PC-9 (cell line): ENCODE measurements around the gene CD22. TPM values are rescaled to one million over a fixed set of nuclear protein-coding genes. Genes with fewer than 3 reads are reported as not detected.
"Not testable (repeated sequence)": the region's sequence is repeated elsewhere in the genome, so short reads cannot be mapped to it uniquely, and the experiment has no call there.

ENCODE experiments used
- BruUV-seq: library from RNA; stranded (reverse); fragments of 400-500 nt; replicated peaks from 2 replicates; lab custom pipeline; 2021; lab: Mats Ljungman, UMichigan
- CTCF ChIA-PET: fragments of 300-600 bp; sonication (Branson Sonifier 250); formaldehyde crosslinking; loops from one replicate; lab custom pipeline; 2022; ENCODE audit warnings: antibody characterized with exemption; lab: Charles Lee
- POLR2A ChIA-PET: fragments of 300-600 bp; sonication (Branson Sonifier 250); formaldehyde crosslinking; loops from one replicate; lab custom pipeline; 2022; ENCODE audit warnings: antibody characterized with exemption; ENCODE audit not compliant: unreplicated experiment; lab: Charles Lee
- DNase-seq, 2 experiments: peaks; one replicate each; pipeline versions ENCODE4 v3.0.0 to v3.0.0-alpha.2; 2015 to 2022; ENCODE audit warnings: mixed read lengths in 1 of 2
- H2AFZ ChIP-seq: fragments of 200-600 bp; sonication (generic); 2 replicates; pipeline ENCODE4 v1.8.1; 2017; ENCODE audit warnings: antibody characterized with exemption
- H3F3A ChIP-seq: fragments of 200-600 bp; sonication (generic); 2 replicates; pipeline ENCODE4 v1.8.1; 2017; ENCODE audit warnings: antibody characterized with exemption, mild to moderate bottlenecking, low read depth; ENCODE audit not compliant: insufficient read depth
- H3K27ac ChIP-seq: fragments of 200-600 bp; sonication (generic); 2 replicates; pipeline ENCODE4 v1.6.1; 2016; ENCODE audit warnings: mixed run types
- H3K27me3 ChIP-seq: fragments of 200-600 bp; sonication (generic); 2 replicates; pipeline ENCODE4 v1.6.1; 2016; ENCODE audit warnings: low read depth, mixed run types; ENCODE audit not compliant: insufficient read depth
- H3K36me3 ChIP-seq: fragments of 200-600 bp; sonication (generic); 2 replicates; pipeline ENCODE4 v1.6.1; 2016; ENCODE audit warnings: low read depth, mixed run types
- H3K4me1 ChIP-seq: fragments of 200-600 bp; sonication (generic); replicated peaks from 2 replicates; pipeline ENCODE4 v1.6.1; 2016; ENCODE audit warnings: mixed run types; ENCODE audit not compliant: insufficient read depth
- H3K4me2 ChIP-seq: fragments of 200-600 bp; sonication (generic); 2 replicates; pipeline ENCODE4 v1.6.1; 2017; ENCODE audit warnings: mixed run types
- H3K4me3 ChIP-seq: fragments of 200-600 bp; sonication (generic); 2 replicates; pipeline ENCODE4 v1.6.1; 2016; ENCODE audit warnings: mixed run types
- H3K79me2 ChIP-seq: fragments of 200-600 bp; sonication (generic); 2 replicates; pipeline ENCODE4 v1.6.1; 2017; ENCODE audit warnings: low read depth, mixed run types
- H3K9me2 ChIP-seq: fragments of 200-600 bp; sonication (generic); 2 replicates; pipeline ENCODE4 v1.8.1; 2017; ENCODE audit warnings: mild to moderate bottlenecking; ENCODE audit not compliant: insufficient read depth
- H3K9me3 ChIP-seq: fragments of 200-600 bp; sonication (generic); 2 replicates; pipeline ENCODE4 v1.8.1; 2016; ENCODE audit warnings: low read depth; ENCODE audit not compliant: insufficient read depth
- H4K20me1 ChIP-seq: fragments of 200-600 bp; sonication (generic); 2 replicates; pipeline ENCODE4 v1.8.1; 2017; ENCODE audit not compliant: insufficient read depth
- CTCF ChIP-seq: fragments of 200-600 bp; sonication (generic); conservative IDR thresholded peaks from 2 replicates; pipeline ENCODE4 v1.6.1; 2017; ENCODE audit warnings: mixed run types, antibody characterized with exemption, mild to moderate bottlenecking, moderate library complexity
- EZH2 ChIP-seq: fragments of 200-600 bp; sonication (generic); IDR thresholded peaks from 2 replicates; pipeline ENCODE4 v1.8.0; 2017; ENCODE audit warnings: antibody characterized with exemption, low read depth
- intact Hi-C: fragments of 100-400 bp; cut with micrococcal nuclease; formaldehyde crosslinking; loops from one replicate; pipeline ENCODE4 v1.10.0; 2022; ENCODE audit not compliant: unreplicated experiment
- total RNA-seq: library from RNA; stranded (reverse); gene quantifications from 2 replicates; pipeline ENCODE4 v1.2.3, GENCODE V29; 2021

The CD22 gene
- total RNA-seq, 1 experiment from 2014 or later, result 29.8 TPM

GRCh38 chr19:35373492-35373891 lies 44.5 kb downstream of the CD22 start:
- DNase-seq, result no peak
- no peak for TF ChIP-seq CTCF
- TF ChIP-seq EZH2, result no peak
- Histone ChIP-seq H3K9me2 (no peaks in the 10 kb centered on the region), H4K20me1 (no peaks in the 10 kb centered on the region), H3K4me3 (no peak overlapping the region), H2AFZ (no peak overlapping the region), H3K4me1 (no peaks in the 10 kb centered on the region), H3K9me3 (no peaks in the 10 kb centered on the region), H3K27me3 (peaks cover 11% of the 10 kb centered on the region; the same call in 1 of the 2 replicates), H3K4me2 (no peak overlapping the region), H3F3A (0 out of 2 replicates have a peak, but pooled peaks cover 5% of the 10 kb centered on the region), H3K27ac (no peak overlapping the region), H3K36me3 (no peaks in the 10 kb centered on the region), H3K79me2 (no peaks in the 10 kb centered on the region)
- POLR2A ChIA-PET, result no interaction called here
- intact Hi-C loops, result no loop called here
- no TSS peak for BruUV-seq
- CTCF ChIA-PET, result no interaction called here

- H3K27ac ChIP-seq, H3K9me2 ChIP-seq, H2AFZ ChIP-seq, H3K4me1 ChIP-seq, H3F3A ChIP-seq, DNase-seq, BruUV-seq, H3K4me2 ChIP-seq, H3K79me2 ChIP-seq, intact Hi-C loops, H3K36me3 ChIP-seq, H3K4me3 ChIP-seq, POLR2A ChIA-PET, CTCF ChIA-PET, H4K20me1 ChIP-seq, H3K9me3 ChIP-seq: not testable (repeated sequence)
- H3K27me3 ChIP-seq, result peaks cover 15% of the 10 kb centered on the region; the same call in 1 of the 2 replicates
Observed at GRCh38 chr19:35374031-35374430, 45.0 kb downstream of the CD22 start.

GRCh38 chr19:35375505-35376307 lies 46.7 kb downstream of the CD22 start:
- intact Hi-C loops, result no loop called here
- H4K20me1 ChIP-seq, result no peaks in the 10 kb centered on the region
- H3K9me2 ChIP-seq, result no peaks in the 10 kb centered on the region
- H3F3A ChIP-seq, result 0 out of 2 replicates have a peak, but pooled peaks cover 5% of the 10 kb centered on the region
- TF ChIP-seq EZH2 (no peak), CTCF (no peak)
- H3K4me1 ChIP-seq, result no peaks in the 10 kb centered on the region
- no peak overlapping the region for H2AFZ ChIP-seq
- ChIA-PET POLR2A (no interaction called here), CTCF (no interaction called here)
- no peak for DNase-seq
- H3K4me3 ChIP-seq, result no peak overlapping the region
- no peaks in the 10 kb centered on the region for H3K9me3 ChIP-seq
- BruUV-seq, result no TSS peak
- H3K79me2 ChIP-seq, result no peaks in the 10 kb centered on the region
- H3K27ac ChIP-seq, result no peak overlapping the region
- peaks cover 23% of the 10 kb centered on the region; the same call in 1 of the 2 replicates for H3K27me3 ChIP-seq
- no peaks in the 10 kb centered on the region for H3K36me3 ChIP-seq
- no peak overlapping the region for H3K4me2 ChIP-seq
